HFFc6 (cell line): ENCODE data around the gene DCAF7. TPM values are rescaled to one million over a fixed set of nuclear protein-coding genes. Genes with fewer than 3 reads are reported as not detected.

Experiments
- DNase-seq: peaks from one replicate; pipeline ENCODE4 v3.0.0-alpha.2; 2018
- H3K27ac Mint-ChIP-seq: 2 replicates; pipeline ENCODE4 v1.8.0; 2020; ENCODE audit warnings: mild to moderate bottlenecking, mixed read lengths
- H3K27me3 Mint-ChIP-seq: 2 replicates; pipeline ENCODE4 v1.8.0; 2021; ENCODE audit warnings: mild to moderate bottlenecking, moderate library complexity, mixed read lengths; ENCODE audit not compliant: insufficient read depth
- H3K36me3 Mint-ChIP-seq: 2 replicates; pipeline ENCODE4 v1.8.0; 2021; ENCODE audit warnings: low read depth, mixed read lengths
- H3K4me1 Mint-ChIP-seq: 2 replicates; pipeline ENCODE4 v1.8.0; 2020; ENCODE audit warnings: low read depth, mixed read lengths
- H3K4me3 Mint-ChIP-seq: 2 replicates; pipeline ENCODE4 v1.8.0; 2020; ENCODE audit warnings: mild to moderate bottlenecking, moderate library complexity, mixed read lengths
- H3K9me3 Mint-ChIP-seq: 2 replicates; pipeline ENCODE4 v1.8.0; 2020; ENCODE audit warnings: mild to moderate bottlenecking, mixed read lengths
- CTCF ChIP-seq: fragments of 200-600 bp; sonication (generic); IDR thresholded peaks from 2 replicates; pipeline ENCODE4 v1.5.0; 2021; ENCODE audit warnings: antibody characterized with exemption, mild to moderate bottlenecking
- total RNA-seq, 6 experiments: library from RNA; stranded (reverse); fragmentation: NEBNext Ultra II Directional; extraction: Animal tissue kit (Norgen Biotek cat#: 25700); gene quantifications; 2 replicates in 1 of 6; 3 replicates in 5 of 6; pipeline ENCODE4 v1.2.3, GENCODE V29; 2021

The DCAF7 gene
- total RNA-seq, 6 experiments from 2014 or later, result 58.6 to 67.0 (median 63.3) TPM

- DNase-seq, result no peak
- no peaks in the 10 kb centered on the region for H3K9me3 Mint-ChIP-seq
- no peak overlapping the region for H3K4me3 Mint-ChIP-seq
- H3K36me3 Mint-ChIP-seq, result no peaks in the 10 kb centered on the region
- peaks cover 36% of the 10 kb centered on the region for H3K27me3 Mint-ChIP-seq
- no peak overlapping the region for H3K27ac Mint-ChIP-seq
- peaks cover 18% of the 10 kb centered on the region for H3K4me1 Mint-ChIP-seq
- TF ChIP-seq CTCF, result no peak
Measured at GRCh38 chr17:63519972-63520882, 30.1 kb upstream of the DCAF7 start.

GRCh38 chr17:63523253-63523855, 26.9 kb upstream of the DCAF7 start, which contains the start of gene KCNH6:
Gene KCNH6 (plus strand): TSS chr17:63523358. CDS start chr17:63523414, 56 bp downstream.
- Mint-ChIP-seq H3K27ac (no peak within 1 kb of the TSS), H3K4me1 (peaks cover under 1% of the 10 kb centered on the region; the same call in 1 of the 2 replicates), H3K27me3 (peaks cover 46% of the 10 kb centered on the region), H3K9me3 (no peaks in the 10 kb centered on the region), H3K36me3 (no peaks in the 10 kb centered on the region), H3K4me3 (no peak within 1 kb of the TSS)
- no peak for TF ChIP-seq CTCF
- no peak for DNase-seq

- no peaks in the 10 kb centered on the region for H3K36me3 Mint-ChIP-seq
- H3K27ac Mint-ChIP-seq, result no peak overlapping the region
- H3K4me3 Mint-ChIP-seq, result no peak overlapping the region
- H3K4me1 Mint-ChIP-seq, result no peaks in the 10 kb centered on the region
- no peak for TF ChIP-seq CTCF
- H3K27me3 Mint-ChIP-seq, result peaks cover 46% of the 10 kb centered on the region
- no peak for DNase-seq
- no peaks in the 10 kb centered on the region for H3K9me3 Mint-ChIP-seq
Measured at GRCh38 chr17:63524051-63524450, 26.2 kb upstream of the DCAF7 start.

- Mint-ChIP-seq H3K27me3 (peaks cover 50% of the 10 kb centered on the region), H3K4me1 (no peaks in the 10 kb centered on the region), H3K4me3 (no peak overlapping the region), H3K27ac (no peak overlapping the region), H3K36me3 (no peaks in the 10 kb centered on the region), H3K9me3 (no peaks in the 10 kb centered on the region)
- no peak for DNase-seq
- no peak for TF ChIP-seq CTCF
Measured at GRCh38 chr17:63525190-63525946, 24.9 kb upstream of the DCAF7 start.

GRCh38 chr17:63526861-63527260, 23.4 kb upstream of the DCAF7 start:
- Mint-ChIP-seq H3K4me3 (no peak overlapping the region), H3K9me3 (no peaks in the 10 kb centered on the region), H3K4me1 (no peaks in the 10 kb centered on the region), H3K36me3 (no peaks in the 10 kb centered on the region), H3K27ac (no peak overlapping the region), H3K27me3 (peaks cover 42% of the 10 kb centered on the region)
- TF ChIP-seq CTCF, result no peak
- DNase-seq, result no peak
